Naive thymus-derived CD8-positive, alpha-beta T cell (primary cell): ENCODE results near the gene EOGT. TPM values are rescaled to one million over a fixed set of nuclear protein-coding genes. Genes with fewer than 3 reads are reported as not detected.

Experiments
- ATAC-seq, 2 donors: fragments of 150-1000 bp; cut with Tn5 transposase in 1 of 2; sonication (Bioruptor Pico), chemical (Tn5 transposase) in 1 of 2; 1 replicate in 1 of 2; 2 replicates in 1 of 2; pipeline ENCODE4 v1.10.0; 2021; ENCODE audit warnings: mild to moderate bottlenecking in 2 of 2, moderate library complexity in 2 of 2
- POLR2A ChIA-PET: fragments of 350-600 bp; sonication (Branson Sonifier 250); formaldehyde crosslinking; loops from one replicate; lab custom pipeline; 2021; ENCODE audit warnings: antibody characterized with exemption; lab: Charles Lee
- DNase-seq, 10 donors: peaks; one replicate each; pipeline versions ENCODE4 v3.0.0 to v3.0.0-alpha.2; 2020 to 2022
- H3K27ac Mint-ChIP-seq, 10 donors: one replicate each; pipeline ENCODE4 v1.8.0; 2020 to 2022; ENCODE audit warnings: mild to moderate bottlenecking in 10 of 10, mixed read lengths in 10 of 10, moderate library complexity in 4 of 10, inconsistent platforms in 1 of 10
- H3K27me3 Mint-ChIP-seq, 5 donors: one replicate each; pipeline ENCODE4 v1.8.0; 2021 to 2022; ENCODE audit warnings: mixed read lengths in 5 of 5
- H3K36me3 Mint-ChIP-seq, 3 donors: one replicate each; pipeline ENCODE4 v1.8.0; 2020 to 2022; ENCODE audit warnings: mixed read lengths in 3 of 3, mild to moderate bottlenecking in 2 of 3, inconsistent platforms in 1 of 3
- H3K4me1 Mint-ChIP-seq, 4 donors: one replicate each; pipeline ENCODE4 v1.8.0; 2021 to 2022; ENCODE audit warnings: mixed read lengths in 4 of 4
- H3K4me3 Mint-ChIP-seq, 10 donors: one replicate each; pipeline ENCODE4 v1.8.0; 2020 to 2022; ENCODE audit warnings: mild to moderate bottlenecking in 10 of 10, mixed read lengths in 10 of 10, moderate library complexity in 6 of 10, inconsistent platforms in 1 of 10
- H3K9me3 Mint-ChIP-seq, 9 donors: one replicate each; pipeline ENCODE4 v1.8.0; 2020 to 2022; ENCODE audit warnings: mixed read lengths in 9 of 9, mild to moderate bottlenecking in 3 of 9, inconsistent platforms in 1 of 9, moderate library complexity in 1 of 9
- polyA plus RNA-seq, 3 donors: library from polyadenylated mRNA; unstranded; fragments of 300-500 nt; fragmentation: Illumina TruSeq; gene quantifications; one replicate each; pipeline ENCODE4 v1.2.3, GENCODE V29; 2021
- total RNA-seq, 8 experiments: library from RNA in 2 of 8; stranded (reverse) in 2 of 8; gene quantifications; one replicate each; pipeline ENCODE4 v1.2.3 and lab custom pipeline; 2021 to 2026

EOGT gene
- total RNA-seq (10 to 100 TPM; 14.4 to 17.4 TPM), polyA plus RNA-seq (1 to 10 TPM; 5.0 to 5.7 (median 5.6) TPM), total RNA-seq (lab: John Stamatoyannopoulos, UW) (8.0 to 28.3 (median 20.6) reads per million in 6 experiments)

GRCh38 chr3:69013253-69014021 is at the start of gene EOGT:
Gene EOGT (minus strand): TSS chr3:69013684. CDS start chr3:69009846, 3,838 bp downstream.
- H3K4me1 Mint-ChIP-seq: peaks cover 10 to 26% (median 19%) of the 10 kb centered on the region in 4 donors
- peak; percentile 78 to 86 for ATAC-seq

GRCh38 chr3:69059688-69060087 is 46.2 kb upstream of the EOGT start:
- H3K4me3 Mint-ChIP-seq: peak overlapping the region in 2 of 10 donors; percentile 1 to 14
- no peak for ATAC-seq
- DNase-seq: no peak
- H3K9me3 Mint-ChIP-seq: no peaks in the 10 kb centered on the region
- POLR2A ChIA-PET: interaction anchor here (1.8 to 2.4 kb wide), 4 partner anchors 10 to 32 kb away, joined by 5 to 13 read pairs (median 7); partner anchors contain the start of genes ARL6IP5 and UBA3
- peak overlapping the region; percentile 80 to 97 (median 91) for H3K27ac Mint-ChIP-seq
- H3K36me3 Mint-ChIP-seq: peaks cover 8 to 55% (median 32%) of the 10 kb centered on the region in 3 donors
- H3K27me3 Mint-ChIP-seq: no peaks in the 10 kb centered on the region
- H3K4me1 Mint-ChIP-seq: peaks cover 17 to 51% (median 36%) of the 10 kb centered on the region in 4 donors

More at GRCh38 chr3:69013253-69014021, at the start of gene EOGT:
- H3K36me3 Mint-ChIP-seq: peaks cover 0 to 12% (median 3%) of the 10 kb centered on the region in 3 donors
- POLR2A ChIA-PET: interaction anchor here (0.8 to 2.5 kb wide), 7 partner anchors 15 to 78 kb away, joined by 3 to 10 read pairs (median 4); partner anchors contain the start of genes ARL6IP5 and TMF1
- no peaks in the 10 kb centered on the region for H3K9me3 Mint-ChIP-seq
- H3K27ac Mint-ChIP-seq: peak within 1 kb of the TSS; percentile 29 to 87 (median 82)
- no peaks in the 10 kb centered on the region for H3K27me3 Mint-ChIP-seq
- H3K4me3 Mint-ChIP-seq: peak within 1 kb of the TSS; percentile 80 to 93 (median 89)
- DNase-seq: peak; percentile 56 to 86 (median 68)

DNA sequence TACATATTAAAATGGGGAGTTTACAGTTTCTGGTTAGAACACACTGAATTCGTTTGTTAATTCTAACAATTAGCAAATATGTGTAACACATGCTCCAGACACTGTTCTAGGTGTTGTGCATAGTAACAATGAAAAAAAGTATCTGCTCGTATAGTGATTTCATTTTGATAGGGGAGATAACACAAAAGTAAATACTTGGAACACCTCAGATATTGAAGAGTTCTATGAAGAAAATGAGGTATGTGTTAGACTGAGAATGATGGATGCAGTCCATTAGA is 45.4 kb upstream of the EOGT start:
- H3K4me3 Mint-ChIP-seq: peak overlapping the region in 8 of 10 donors; percentile 6 to 72 (median 58)
- no peaks in the 10 kb centered on the region for H3K9me3 Mint-ChIP-seq
- H3K4me1 Mint-ChIP-seq: peaks cover 14 to 43% (median 29%) of the 10 kb centered on the region in 4 donors
- ATAC-seq (no peak), DNase-seq (no peak)
- POLR2A ChIA-PET: interaction anchor here (1.2 to 2.4 kb wide), 6 partner anchors 21 to 62 kb away, joined by 3 to 13 read pairs (median 7); partner anchors contain the start of genes ARL6IP5 and UBA3
- no peaks in the 10 kb centered on the region for H3K27me3 Mint-ChIP-seq
- H3K36me3 Mint-ChIP-seq: peaks cover 8 to 55% (median 32%) of the 10 kb centered on the region in 3 donors
- peak overlapping the region; percentile 80 to 97 (median 91) for H3K27ac Mint-ChIP-seq

DNA sequence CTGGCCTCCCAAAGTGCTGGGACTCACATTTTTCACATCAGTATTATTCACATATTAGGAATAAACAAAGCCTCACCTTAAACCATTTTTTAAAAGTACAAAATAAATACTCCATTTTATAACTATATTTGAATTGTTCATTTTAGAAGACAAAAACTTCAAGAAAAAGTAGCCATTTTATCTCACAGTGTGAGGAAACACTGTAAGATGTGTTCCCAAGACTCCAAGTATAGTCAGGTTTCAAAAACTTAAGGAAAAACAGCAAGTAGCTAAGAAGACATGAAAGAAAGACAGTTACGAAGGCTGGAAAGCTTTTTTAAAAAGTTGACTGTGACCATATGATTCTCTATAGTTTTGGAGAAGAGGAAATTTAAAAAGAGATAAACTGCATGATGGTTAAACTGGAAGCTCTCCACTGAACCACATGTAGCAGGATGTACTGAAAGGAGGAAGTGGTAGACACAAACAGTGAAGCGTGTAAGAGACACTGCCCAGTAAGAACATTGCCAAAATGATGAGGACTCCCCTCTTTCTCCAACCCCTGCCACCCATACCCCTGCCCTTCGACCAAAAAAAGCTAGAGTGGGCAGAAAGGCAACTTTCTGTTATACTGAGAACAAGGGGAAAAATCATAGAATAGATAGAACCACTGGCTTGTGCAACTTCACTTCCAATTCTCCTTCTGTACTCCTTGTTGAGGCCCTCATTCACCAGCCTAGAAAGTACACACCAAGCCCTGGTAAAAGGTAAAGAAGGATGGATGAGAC is 44.9 kb upstream of the EOGT start:
- H3K4me1 Mint-ChIP-seq: peaks cover 12 to 38% (median 24%) of the 10 kb centered on the region in 4 donors
- DNase-seq (peak in 3 of 10 donors; percentile 49 to 59 (median 56)), ATAC-seq (peak; percentile 96 to 98)
- no peaks in the 10 kb centered on the region for H3K27me3 Mint-ChIP-seq
- no peaks in the 10 kb centered on the region for H3K9me3 Mint-ChIP-seq
- peak overlapping the region; percentile 80 to 97 (median 92) for H3K27ac Mint-ChIP-seq
- H3K4me3 Mint-ChIP-seq: peak overlapping the region in 9 of 10 donors; percentile 13 to 72 (median 61)
- H3K36me3 Mint-ChIP-seq: peaks cover 8 to 53% (median 32%) of the 10 kb centered on the region in 3 donors
- POLR2A ChIA-PET: interaction anchor here (0.8 to 2.4 kb wide), 7 partner anchors 21 to 63 kb away, joined by 3 to 13 read pairs (median 7); partner anchors contain the start of genes ARL6IP5 and UBA3

DNA sequence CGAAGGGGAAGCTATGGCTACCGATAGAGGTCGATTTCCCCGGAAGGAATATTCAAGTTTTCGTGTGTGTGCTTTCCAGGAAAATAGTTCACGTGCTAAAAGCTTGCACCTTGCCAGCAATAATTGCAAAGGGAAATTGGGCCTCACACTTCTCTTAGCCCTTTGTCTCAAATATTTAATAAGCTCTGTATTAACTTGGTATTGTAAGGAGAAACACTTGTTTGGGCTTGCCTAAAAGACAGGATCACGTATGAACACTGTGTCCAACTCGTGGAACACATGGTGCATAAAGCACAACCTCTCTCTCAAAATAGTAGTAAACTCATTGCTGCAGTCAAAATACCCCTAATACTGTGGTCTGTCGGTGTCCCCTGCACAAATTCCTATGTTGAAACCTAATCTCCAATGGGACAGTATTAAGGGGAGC is 39.0 kb upstream of the EOGT start:
- H3K27me3 Mint-ChIP-seq: no peaks in the 10 kb centered on the region
- H3K4me1 Mint-ChIP-seq: peaks cover 18 to 57% (median 39%) of the 10 kb centered on the region in 4 donors
- H3K27ac Mint-ChIP-seq: peak overlapping the region; percentile 90 to 99 (median 98)
- DNase-seq (no peak), ATAC-seq (peak; percentile 3 to 16)
- H3K4me3 Mint-ChIP-seq: peak overlapping the region; percentile 95 to 99 (median 98)
- H3K36me3 Mint-ChIP-seq: peaks cover 11 to 25% (median 13%) of the 10 kb centered on the region in 3 donors
- POLR2A ChIA-PET: interaction anchor here (0.7 to 5.1 kb wide), 11 partner anchors 10 to 52 kb away, joined by 3 to 63 read pairs (median 8); partner anchors contain the start of genes ARL6IP5, EOGT and UBA3
- H3K9me3 Mint-ChIP-seq: no peaks in the 10 kb centered on the region

GRCh38 chr3:69051756-69052471 is 38.4 kb upstream of the EOGT start, which contains the start of gene TMF1:
Gene TMF1 (minus strand): TSS chr3:69052333. CDS start chr3:69052086, 247 bp downstream.
- peak; percentile 89 for ATAC-seq
- peaks cover 11 to 24% (median 17%) of the 10 kb centered on the region in 3 donors for H3K36me3 Mint-ChIP-seq
- H3K4me3 Mint-ChIP-seq: peak within 1 kb of the TSS; percentile 95 to 99 (median 98)
- peak within 1 kb of the TSS; percentile 90 to 99 (median 98) for H3K27ac Mint-ChIP-seq
- H3K27me3 Mint-ChIP-seq: no peaks in the 10 kb centered on the region
- POLR2A ChIA-PET: interaction anchor here (0.7 to 5.1 kb wide), 12 partner anchors 9 to 53 kb away, joined by 3 to 63 read pairs (median 7); partner anchors contain the start of genes ARL6IP5, EOGT and UBA3
- H3K9me3 Mint-ChIP-seq: no peaks in the 10 kb centered on the region
- H3K4me1 Mint-ChIP-seq: peaks cover 22 to 55% (median 43%) of the 10 kb centered on the region in 4 donors
- DNase-seq: peak; percentile 92 to 99 (median 98)

- H3K4me1 Mint-ChIP-seq: peaks cover 23 to 62% (median 52%) of the 10 kb centered on the region in 4 donors
- H3K36me3 Mint-ChIP-seq: peaks cover 6 to 32% (median 17%) of the 10 kb centered on the region in 3 donors
Observed at GRCh38 chr3:69048990-69049389, 35.5 kb upstream of the EOGT start.

DNA sequence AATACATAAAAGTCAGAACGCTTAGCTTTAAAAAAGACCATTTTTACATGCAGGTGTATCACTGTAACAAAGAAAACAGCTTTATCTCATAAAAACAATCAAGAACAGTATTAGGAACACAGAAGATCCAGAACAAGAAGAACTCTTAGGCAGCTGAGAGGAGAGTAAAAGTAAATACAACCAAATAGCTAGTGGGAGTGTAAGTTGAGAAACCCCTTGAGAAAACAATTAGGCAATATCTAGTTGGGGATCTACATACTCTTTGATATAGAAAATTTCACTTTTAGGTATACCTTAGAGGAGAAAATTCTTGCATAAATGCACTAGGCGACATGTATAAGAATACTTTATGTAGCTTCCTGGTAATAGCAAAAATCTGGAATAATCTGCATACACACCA is 31.1 kb upstream of the EOGT start:
- DNase-seq: no peak
- Mint-ChIP-seq H3K27me3 (no peaks in the 10 kb centered on the region), H3K9me3 (no peaks in the 10 kb centered on the region), H3K36me3 (peaks cover 18 to 67% (median 25%) of the 10 kb centered on the region in 3 donors), H3K4me1 (peaks cover 17 to 36% (median 31%) of the 10 kb centered on the region in 4 donors), H3K4me3 (no peak overlapping the region), H3K27ac (peak overlapping the region in 3 of 10 donors; percentile 3 to 37 (median 29))
- ATAC-seq: no peak
- POLR2A ChIA-PET: interaction anchor here (0.7 to 1.1 kb wide), 3 partner anchors 12 to 47 kb away, joined by 3 to 9 read pairs (median 5); partner anchors contain the start of gene ARL6IP5

More at GRCh38 chr3:69048990-69049389, 35.5 kb upstream of the EOGT start:
- ATAC-seq (no peak), DNase-seq (no peak)
- H3K9me3 Mint-ChIP-seq: no peaks in the 10 kb centered on the region
- peak overlapping the region in 4 of 10 donors; percentile 4 to 40 (median 20) for H3K27ac Mint-ChIP-seq
- POLR2A ChIA-PET: interaction anchor here (0.6 to 5.1 kb wide), 2 partner anchors 19 to 35 kb away, joined by 3 to 63 read pairs; partner anchors contain the start of gene ARL6IP5
- peak overlapping the region in 9 of 10 donors; percentile 15 to 99 (median 52) for H3K4me3 Mint-ChIP-seq
- H3K27me3 Mint-ChIP-seq: no peaks in the 10 kb centered on the region

DNA sequence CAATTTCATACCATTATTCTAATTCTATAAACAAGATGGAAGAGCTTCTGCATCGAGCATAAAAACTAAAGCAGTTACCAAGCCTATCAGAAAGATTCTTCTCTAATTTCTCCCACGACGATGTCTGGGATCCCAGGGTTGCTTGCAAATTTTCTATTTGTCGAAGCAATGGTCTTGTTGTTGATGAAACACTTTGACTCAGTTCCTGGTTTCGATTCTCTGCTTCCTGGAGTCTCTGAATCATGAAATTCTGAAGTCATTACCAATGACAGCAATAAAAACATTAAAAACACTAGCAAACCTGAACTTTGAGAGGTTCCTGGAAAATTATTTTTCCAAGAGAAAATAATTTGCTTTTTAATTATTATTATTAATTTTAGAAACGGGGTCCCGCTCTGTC is 20.0 kb upstream of the EOGT start:
- Mint-ChIP-seq H3K36me3 (peaks cover 5 to 92% (median 29%) of the 10 kb centered on the region in 3 donors), H3K27ac (no peak overlapping the region), H3K27me3 (no peaks in the 10 kb centered on the region), H3K4me1 (peaks cover 0 to 2% (median 0%) of the 10 kb centered on the region in 4 donors), H3K9me3 (no peaks in the 10 kb centered on the region), H3K4me3 (no peak overlapping the region)
- POLR2A ChIA-PET: interaction anchor here (0.6 kb wide), 1 partner anchor 9 kb away, joined by 3 read pairs; no protein-coding TSS in a partner anchor
- ATAC-seq (no peak), DNase-seq (no peak)

GRCh38 chr3:69032737-69033136 is 19.3 kb upstream of the EOGT start:
- Mint-ChIP-seq H3K4me1 (peaks cover 0 to 2% (median 0%) of the 10 kb centered on the region in 4 donors), H3K36me3 (peaks cover 10 to 92% (median 32%) of the 10 kb centered on the region in 3 donors), H3K27ac (peak overlapping the region in 2 of 10 donors; percentile 7 to 53), H3K27me3 (no peaks in the 10 kb centered on the region), H3K4me3 (no peak overlapping the region), H3K9me3 (no peaks in the 10 kb centered on the region)
- ATAC-seq (no peak), DNase-seq (no peak)
- POLR2A ChIA-PET: interaction anchor here (0.6 to 1.4 kb wide), 3 partner anchors 9 to 59 kb away, joined by 3 to 5 read pairs (median 3); no protein-coding TSS in a partner anchor

GRCh38 chr3:69032142-69032541 is 18.7 kb upstream of the EOGT start:
- DNase-seq: no peak
- H3K27me3 Mint-ChIP-seq: no peaks in the 10 kb centered on the region
- POLR2A ChIA-PET: interaction anchor here (0.6 to 1.4 kb wide), 2 partner anchors 12 to 59 kb away, joined by 3 to 5 read pairs; no protein-coding TSS in a partner anchor
- no peaks in the 10 kb centered on the region for H3K9me3 Mint-ChIP-seq
- no peak for ATAC-seq
- peaks cover 0 to 2% (median 0%) of the 10 kb centered on the region in 4 donors for H3K4me1 Mint-ChIP-seq
- H3K36me3 Mint-ChIP-seq: peaks cover 10 to 92% (median 34%) of the 10 kb centered on the region in 3 donors
- peak overlapping the region in 1 of 10 donors; percentile 2 for H3K27ac Mint-ChIP-seq
- no peak overlapping the region for H3K4me3 Mint-ChIP-seq
